HL-60 (cell line): ENCODE results near the gene ZNF182.
"Not testable (repeated sequence)": the region's sequence is repeated elsewhere in the genome, so short reads cannot be mapped to it uniquely, and the experiment has no call there.

ENCODE experiments used
- DNase-seq, 2 experiments: peaks; one replicate each; pipeline ENCODE4 v3.0.0-alpha.2; 2010 to 2020; ENCODE audit warnings: low read depth in 1 of 2, low spot score in 1 of 2
- H3K27ac ChIP-seq: fragments of 250-450 bp; sonication (Bioruptor Pico); replicated peaks from 2 replicates; pipeline ENCODE4 v1.5.1; 2020; ENCODE audit warnings: mild to moderate bottlenecking, moderate library complexity
- H3K27me3 ChIP-seq: fragments of 250-450 bp; sonication (Bioruptor Pico); 2 replicates; pipeline ENCODE4 v1.5.1; 2021; ENCODE audit warnings: mild to moderate bottlenecking, moderate library complexity; ENCODE audit not compliant: insufficient read depth, poor library complexity, severe bottlenecking
- H3K4me3 ChIP-seq: replicated peaks from 2 replicates; pipeline ENCODE4 v1.5.1; 2011; ENCODE audit warnings: mild to moderate bottlenecking, control low read depth, low read length; ENCODE audit not compliant: insufficient read depth
- GABPA ChIP-seq: IDR thresholded peaks from 2 replicates; pipeline ENCODE4 v1.6.1; 2012; ENCODE audit warnings: low read depth
- POLR2AphosphoS5 ChIP-seq: IDR thresholded peaks from 2 replicates; pipeline ENCODE4 v1.6.1; 2012; ENCODE audit warnings: low read depth
- SPI1 ChIP-seq: IDR thresholded peaks from 2 replicates; pipeline ENCODE4 v1.6.1; 2012; ENCODE audit warnings: low read depth, mild to moderate bottlenecking, borderline replicate concordance
- TF ChIP-seq, protein P1 (sequence below): IDR thresholded peaks from 2 replicates; pipeline ENCODE4 v1.6.1; 2012; ENCODE audit warnings: low read depth; ENCODE audit not compliant: insufficient replicate concordance
- TF ChIP-seq, protein P2 (sequence below): IDR thresholded peaks from one replicate; pipeline ENCODE4 v1.5.1; 2011; ENCODE audit warnings: low read length, control low read depth, inconsistent platforms; ENCODE audit not compliant: insufficient read depth

Gene ZNF182

DNA sequence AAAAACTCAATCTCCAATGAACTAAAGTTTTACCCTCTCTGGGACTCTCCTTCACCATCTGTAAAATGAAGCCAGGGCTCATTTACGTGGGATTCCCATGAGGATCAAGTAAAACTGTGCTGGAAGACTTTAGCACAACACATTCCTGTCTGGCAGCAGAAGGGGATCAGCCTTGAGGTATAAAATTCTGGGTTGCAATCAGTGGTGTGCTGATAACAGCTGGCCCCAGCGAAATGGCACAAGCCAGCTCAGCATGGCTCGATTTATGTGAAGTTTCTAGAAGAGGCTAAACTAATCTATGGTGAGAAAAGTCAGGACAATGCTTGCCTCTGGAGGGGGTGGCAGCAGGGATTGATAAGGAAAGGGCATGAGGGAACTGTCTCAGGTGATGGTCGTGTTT lies 39.3 kb upstream of the ZNF182 start:
- no peak for DNase-seq
- no peak overlapping the region for H3K27ac ChIP-seq
- no peak for TF ChIP-seq POLR2AphosphoS5
- no peak for TF ChIP-seq SPI1
- no peak for TF ChIP-seq GABPA
- TF ChIP-seq, protein P1, sequence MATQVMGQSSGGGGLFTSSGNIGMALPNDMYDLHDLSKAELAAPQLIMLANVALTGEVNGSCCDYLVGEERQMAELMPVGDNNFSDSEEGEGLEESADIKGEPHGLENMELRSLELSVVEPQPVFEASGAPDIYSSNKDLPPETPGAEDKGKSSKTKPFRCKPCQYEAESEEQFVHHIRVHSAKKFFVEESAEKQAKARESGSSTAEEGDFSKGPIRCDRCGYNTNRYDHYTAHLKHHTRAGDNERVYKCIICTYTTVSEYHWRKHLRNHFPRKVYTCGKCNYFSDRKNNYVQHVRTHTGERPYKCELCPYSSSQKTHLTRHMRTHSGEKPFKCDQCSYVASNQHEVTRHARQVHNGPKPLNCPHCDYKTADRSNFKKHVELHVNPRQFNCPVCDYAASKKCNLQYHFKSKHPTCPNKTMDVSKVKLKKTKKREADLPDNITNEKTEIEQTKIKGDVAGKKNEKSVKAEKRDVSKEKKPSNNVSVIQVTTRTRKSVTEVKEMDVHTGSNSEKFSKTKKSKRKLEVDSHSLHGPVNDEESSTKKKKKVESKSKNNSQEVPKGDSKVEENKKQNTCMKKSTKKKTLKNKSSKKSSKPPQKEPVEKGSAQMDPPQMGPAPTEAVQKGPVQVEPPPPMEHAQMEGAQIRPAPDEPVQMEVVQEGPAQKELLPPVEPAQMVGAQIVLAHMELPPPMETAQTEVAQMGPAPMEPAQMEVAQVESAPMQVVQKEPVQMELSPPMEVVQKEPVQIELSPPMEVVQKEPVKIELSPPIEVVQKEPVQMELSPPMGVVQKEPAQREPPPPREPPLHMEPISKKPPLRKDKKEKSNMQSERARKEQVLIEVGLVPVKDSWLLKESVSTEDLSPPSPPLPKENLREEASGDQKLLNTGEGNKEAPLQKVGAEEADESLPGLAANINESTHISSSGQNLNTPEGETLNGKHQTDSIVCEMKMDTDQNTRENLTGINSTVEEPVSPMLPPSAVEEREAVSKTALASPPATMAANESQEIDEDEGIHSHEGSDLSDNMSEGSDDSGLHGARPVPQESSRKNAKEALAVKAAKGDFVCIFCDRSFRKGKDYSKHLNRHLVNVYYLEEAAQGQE, result no peak
- TF ChIP-seq, protein P2, sequence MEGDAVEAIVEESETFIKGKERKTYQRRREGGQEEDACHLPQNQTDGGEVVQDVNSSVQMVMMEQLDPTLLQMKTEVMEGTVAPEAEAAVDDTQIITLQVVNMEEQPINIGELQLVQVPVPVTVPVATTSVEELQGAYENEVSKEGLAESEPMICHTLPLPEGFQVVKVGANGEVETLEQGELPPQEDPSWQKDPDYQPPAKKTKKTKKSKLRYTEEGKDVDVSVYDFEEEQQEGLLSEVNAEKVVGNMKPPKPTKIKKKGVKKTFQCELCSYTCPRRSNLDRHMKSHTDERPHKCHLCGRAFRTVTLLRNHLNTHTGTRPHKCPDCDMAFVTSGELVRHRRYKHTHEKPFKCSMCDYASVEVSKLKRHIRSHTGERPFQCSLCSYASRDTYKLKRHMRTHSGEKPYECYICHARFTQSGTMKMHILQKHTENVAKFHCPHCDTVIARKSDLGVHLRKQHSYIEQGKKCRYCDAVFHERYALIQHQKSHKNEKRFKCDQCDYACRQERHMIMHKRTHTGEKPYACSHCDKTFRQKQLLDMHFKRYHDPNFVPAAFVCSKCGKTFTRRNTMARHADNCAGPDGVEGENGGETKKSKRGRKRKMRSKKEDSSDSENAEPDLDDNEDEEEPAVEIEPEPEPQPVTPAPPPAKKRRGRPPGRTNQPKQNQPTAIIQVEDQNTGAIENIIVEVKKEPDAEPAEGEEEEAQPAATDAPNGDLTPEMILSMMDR, result no peak
- H3K4me3 ChIP-seq, result no peak overlapping the region
- no peaks in the 10 kb centered on the region for H3K27me3 ChIP-seq

DNA sequence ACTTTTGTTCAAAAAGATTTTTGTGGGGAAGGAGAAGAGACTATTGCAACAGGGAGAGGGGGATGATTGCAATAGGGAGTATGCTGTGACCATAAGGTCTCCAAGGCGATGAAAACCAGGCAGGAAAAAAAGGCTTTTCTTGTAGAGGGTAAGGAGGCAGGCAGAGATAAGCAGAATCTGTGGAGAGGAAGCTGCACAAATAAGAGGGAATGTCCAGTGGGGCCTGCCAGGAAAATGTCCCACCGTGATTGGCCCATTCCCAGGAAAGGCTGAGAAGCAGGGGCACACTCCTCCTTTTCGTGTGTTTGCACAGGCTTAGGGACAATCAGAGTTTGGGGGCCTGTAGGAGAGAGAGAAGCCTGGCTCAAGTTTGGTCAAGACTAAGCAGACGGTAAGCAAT lies 32.1 kb upstream of the ZNF182 start:
- H3K27ac ChIP-seq, result no peak overlapping the region
- no peaks in the 10 kb centered on the region for H3K27me3 ChIP-seq
- TF ChIP-seq, protein P1, result no peak
- no peak for TF ChIP-seq GABPA
- TF ChIP-seq, protein P2, result no peak
- no peak for DNase-seq
- no peak overlapping the region for H3K4me3 ChIP-seq

DNA sequence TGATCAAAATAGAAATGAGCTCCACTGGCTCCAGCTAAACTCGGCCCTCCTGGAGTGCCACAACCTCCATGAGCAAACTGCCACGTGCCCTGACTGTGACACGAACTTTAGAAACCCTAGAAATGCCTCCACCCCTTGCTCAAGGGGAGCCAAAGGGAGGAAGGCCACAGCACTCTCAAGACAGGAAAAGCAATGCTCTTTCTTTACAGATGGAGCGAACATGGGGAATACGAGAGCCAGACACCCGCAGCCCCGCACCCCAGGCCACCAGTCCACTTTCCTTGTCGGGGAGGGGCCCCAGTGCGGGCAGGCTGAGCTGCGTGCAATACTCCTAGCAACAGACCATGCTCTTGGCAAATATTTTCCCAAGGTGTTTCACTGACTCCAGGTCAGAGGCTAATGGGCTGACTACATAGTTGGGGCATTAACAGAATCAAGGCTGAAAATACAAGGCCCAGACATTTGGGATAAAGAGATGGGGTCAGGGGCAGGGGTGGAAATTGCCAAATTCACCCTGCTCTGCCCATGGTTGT lies 26.9 kb upstream of the ZNF182 start:
- not testable (repeated sequence) for H3K27me3 ChIP-seq, H3K27ac ChIP-seq, DNase-seq, H3K4me3 ChIP-seq

DNA sequence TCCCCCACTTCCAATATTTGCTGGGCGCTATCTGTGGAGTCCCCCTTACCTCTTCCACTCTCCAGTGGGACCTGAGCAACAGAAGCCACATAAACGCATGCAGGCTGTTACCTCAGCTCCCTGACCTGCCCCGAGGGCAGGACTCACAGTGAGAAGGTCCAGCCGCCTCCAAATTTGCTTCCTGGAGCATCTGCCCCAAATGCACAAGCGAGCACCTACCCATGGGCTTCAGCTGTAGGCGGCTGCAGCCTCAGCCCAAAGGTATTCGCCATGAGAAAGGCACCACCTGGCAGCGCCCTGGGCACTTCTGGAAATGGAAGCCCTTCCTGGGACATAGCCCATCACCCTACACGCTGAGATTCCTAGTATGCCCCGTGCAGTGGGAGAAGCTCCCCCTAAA lies 26.4 kb upstream of the ZNF182 start:
- no peaks in the 10 kb centered on the region for H3K27me3 ChIP-seq
- no peak for DNase-seq
- no peak overlapping the region for H3K27ac ChIP-seq
- TF ChIP-seq GABPA (no peak), SPI1 (no peak), POLR2AphosphoS5 (no peak)
- TF ChIP-seq, protein P2, result no peak
- TF ChIP-seq, protein P1, result no peak
- no peak overlapping the region for H3K4me3 ChIP-seq
